Suprapubic skin (tissue), 3 donors: ENCODE measurements around the gene TREM2.

Source experiments
- POLR2A ChIP-seq, 2 donors: fragments of 450-650 bp; IDR thresholded peaks; one replicate each; pipeline ENCODE4 v1.6.1; 2017; ENCODE audit warnings: antibody characterized with exemption in 2 of 2, mild to moderate bottlenecking in 2 of 2, moderate library complexity in 2 of 2
- TF ChIP-seq, protein P1 (sequence below), 2 donors: fragments of 200-600 bp in 1 of 2; fragments of 450-650 bp in 1 of 2; sonication (generic) in 1 of 2; IDR thresholded peaks; one replicate each; pipeline ENCODE4 v1.5.1; 2016 to 2019; ENCODE audit warnings: antibody characterized with exemption in 2 of 2, mild to moderate bottlenecking in 1 of 2, moderate library complexity in 1 of 2

DNA sequence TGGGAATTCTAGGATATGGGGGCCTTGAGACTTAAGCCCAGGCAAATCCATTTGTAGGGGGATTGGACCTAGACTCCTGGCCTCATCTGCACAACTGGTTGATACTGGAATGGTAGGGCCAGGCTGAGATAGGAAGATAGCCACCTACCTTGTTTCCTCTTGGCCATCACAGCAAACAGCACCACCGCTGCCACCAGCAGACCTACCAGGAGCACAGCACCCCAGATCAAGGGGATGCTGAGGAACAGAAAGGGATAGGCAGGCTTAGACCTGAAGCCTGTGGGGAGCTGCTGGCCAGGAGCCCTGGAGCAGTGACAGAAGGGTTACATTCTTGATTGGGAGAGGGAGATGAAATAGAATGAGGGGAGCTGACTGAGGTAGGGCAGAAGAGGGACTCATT, 12.2 kb downstream of the TREM2 start:
- TF ChIP-seq POLR2A (IDR thresholded peaks at IDR 0.05) = no peak
- TF ChIP-seq, protein P1, sequence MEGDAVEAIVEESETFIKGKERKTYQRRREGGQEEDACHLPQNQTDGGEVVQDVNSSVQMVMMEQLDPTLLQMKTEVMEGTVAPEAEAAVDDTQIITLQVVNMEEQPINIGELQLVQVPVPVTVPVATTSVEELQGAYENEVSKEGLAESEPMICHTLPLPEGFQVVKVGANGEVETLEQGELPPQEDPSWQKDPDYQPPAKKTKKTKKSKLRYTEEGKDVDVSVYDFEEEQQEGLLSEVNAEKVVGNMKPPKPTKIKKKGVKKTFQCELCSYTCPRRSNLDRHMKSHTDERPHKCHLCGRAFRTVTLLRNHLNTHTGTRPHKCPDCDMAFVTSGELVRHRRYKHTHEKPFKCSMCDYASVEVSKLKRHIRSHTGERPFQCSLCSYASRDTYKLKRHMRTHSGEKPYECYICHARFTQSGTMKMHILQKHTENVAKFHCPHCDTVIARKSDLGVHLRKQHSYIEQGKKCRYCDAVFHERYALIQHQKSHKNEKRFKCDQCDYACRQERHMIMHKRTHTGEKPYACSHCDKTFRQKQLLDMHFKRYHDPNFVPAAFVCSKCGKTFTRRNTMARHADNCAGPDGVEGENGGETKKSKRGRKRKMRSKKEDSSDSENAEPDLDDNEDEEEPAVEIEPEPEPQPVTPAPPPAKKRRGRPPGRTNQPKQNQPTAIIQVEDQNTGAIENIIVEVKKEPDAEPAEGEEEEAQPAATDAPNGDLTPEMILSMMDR (IDR thresholded peaks at IDR 0.05) = no peak
